Measurements from ENCODE around the gene SPON1.

SPON1 gene

DNA sequence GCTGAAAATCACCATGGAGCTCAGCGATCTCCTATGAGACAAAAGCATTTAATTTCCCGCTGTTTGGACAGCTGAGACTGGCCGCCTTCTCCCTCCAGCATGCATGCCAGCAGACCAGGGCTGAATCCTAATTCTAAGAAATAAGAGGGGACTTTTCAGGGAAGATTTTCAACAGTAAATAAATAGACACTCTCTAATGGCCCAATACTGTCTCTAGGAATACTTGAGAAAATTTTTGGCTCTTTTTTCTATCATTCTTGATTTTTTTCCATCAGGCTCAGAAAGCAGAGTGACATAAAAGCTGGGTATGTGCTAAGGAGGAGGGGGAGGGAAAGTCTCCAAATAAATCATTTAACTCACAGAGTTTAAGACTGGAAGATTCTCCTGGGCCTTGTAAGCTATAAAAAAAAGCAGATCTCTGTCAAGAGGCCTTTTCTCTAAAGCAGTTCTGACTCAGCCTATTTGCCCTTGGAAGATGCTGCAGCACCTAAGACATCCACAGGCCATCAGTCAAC lies 17.6 kb upstream of the SPON1 start:
- no peak for DNase-seq

GRCh38 chr11:13947379-13947778 lies 15.1 kb upstream of the SPON1 start:
- no peak for DNase-seq

DNA sequence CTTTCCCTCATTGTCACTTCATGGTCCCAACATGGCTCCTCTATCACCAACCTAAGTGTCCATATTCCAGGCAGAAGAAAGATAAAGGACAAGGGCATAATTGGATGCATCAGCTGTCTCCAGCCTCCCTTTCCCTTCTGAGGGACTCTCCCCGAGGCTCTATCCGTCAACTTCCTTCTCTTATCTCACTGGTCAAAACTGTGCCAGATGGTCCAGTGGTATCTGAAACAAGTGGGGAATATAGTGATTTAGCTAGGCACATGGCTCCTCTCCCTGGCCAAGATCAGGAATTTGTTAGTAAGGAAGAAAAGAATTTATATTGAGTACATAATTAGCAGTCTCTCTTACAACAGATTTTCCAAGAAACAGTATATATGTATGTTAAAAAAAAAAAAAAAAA lies 12.6 kb upstream of the SPON1 start:
- no peak for DNase-seq

DNA sequence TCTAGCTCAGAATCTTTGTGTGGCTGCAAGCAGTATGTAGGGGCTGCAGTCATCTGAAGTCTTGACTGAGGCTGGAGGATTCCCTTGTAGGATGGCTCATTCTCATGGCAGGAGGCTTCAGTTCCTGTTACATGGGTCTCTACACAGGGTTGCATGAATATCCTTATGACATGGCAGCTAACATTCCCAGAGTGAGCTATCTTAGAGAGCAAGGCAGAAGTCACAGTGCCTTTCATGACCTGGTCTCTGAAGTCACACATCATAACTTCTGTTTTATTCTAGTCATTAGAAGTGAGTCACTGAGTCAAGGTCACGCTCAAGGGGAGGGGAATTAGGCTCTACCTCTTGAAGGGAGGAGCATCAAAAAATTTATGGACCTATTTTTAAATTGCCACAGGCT lies 10.3 kb upstream of the SPON1 start:
- DNase-seq, result no peak

DNA sequence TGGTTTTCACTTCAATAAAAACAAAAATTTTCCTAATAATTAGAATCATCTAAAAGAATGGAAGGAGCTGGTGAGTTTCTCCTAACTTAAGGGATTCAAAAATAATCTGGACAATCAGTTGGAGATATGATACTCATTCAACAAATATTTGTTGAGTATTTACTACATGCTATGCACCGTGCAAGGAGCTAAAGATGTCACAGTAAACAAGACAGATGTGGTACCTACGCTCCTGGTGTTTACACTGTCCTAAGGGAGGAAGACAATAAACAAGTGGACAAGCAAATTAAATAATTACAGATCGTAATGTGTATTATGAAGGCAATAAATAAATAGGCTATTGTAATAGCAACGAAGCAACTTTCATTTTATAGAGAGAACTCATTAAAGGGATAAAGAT lies 9.9 kb upstream of the SPON1 start:
- DNase-seq, result no peak

DNA sequence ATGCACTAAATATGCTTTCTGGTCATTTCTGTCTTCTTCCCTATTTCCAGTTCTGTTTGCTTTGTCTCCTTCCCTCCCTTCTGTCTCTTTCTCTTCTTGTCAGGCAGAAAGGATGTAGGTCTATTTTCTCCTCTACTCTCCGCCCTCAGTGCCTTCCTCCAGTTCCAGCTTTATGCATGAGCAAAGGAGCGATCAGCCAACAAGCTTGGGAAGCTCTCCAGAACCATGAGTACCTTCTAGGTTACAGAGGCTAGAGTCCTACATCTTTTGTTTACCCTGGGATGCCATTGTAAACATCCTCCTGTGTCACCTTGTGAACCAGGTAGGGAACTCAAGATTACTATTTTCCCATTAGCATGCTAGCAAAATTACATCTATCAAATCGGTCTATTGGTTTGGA lies 7.9 kb upstream of the SPON1 start:
- no peak for DNase-seq

DNA sequence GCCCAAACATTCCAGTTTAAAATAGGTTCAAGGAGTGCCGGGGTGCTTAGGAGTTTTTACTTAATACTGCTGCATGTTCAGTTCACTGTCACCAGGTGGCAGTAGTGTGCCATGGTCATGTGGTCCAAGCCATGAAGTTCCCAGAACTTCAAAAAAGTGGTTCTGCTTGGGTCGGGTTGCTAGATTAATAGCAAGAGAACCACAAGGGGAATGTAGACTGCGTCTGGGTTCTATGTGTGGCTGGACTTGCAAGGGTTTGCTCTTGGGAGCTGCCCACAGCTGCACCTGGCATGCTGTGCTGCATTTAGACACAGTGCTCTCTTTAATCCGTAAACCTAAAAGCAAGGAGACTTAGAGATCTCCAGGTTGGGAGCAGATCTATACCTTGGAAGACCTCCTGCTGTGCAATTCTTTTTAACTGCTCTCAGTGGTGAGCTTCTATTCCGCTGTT lies 6.5 kb upstream of the SPON1 start:
- no peak for DNase-seq

- no peak for DNase-seq
Observed at GRCh38 chr11:13956988-13957387, 5.5 kb upstream of the SPON1 start.

- DNase-seq, result no peak
Observed at GRCh38 chr11:13958641-13959400, 3.7 kb upstream of the SPON1 start.

DNA sequence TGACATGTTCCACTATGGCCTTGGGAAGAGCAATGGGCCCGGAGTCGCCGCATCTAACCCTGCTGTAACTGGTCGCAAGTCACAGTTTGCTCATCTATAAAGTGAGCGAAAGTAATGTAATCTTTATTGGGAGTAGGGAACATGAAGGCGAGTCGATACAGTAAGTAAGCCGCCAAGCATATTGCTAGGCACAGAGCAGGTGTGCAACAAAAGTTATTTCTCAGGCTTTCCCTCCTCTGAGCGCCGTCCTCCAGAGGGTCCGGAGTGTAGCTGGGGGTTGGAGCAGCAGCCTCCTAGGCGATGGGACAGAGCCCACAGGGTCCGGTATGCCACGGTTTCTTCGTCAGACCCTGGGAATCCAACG lies 343 bp upstream of the SPON1 start:
- no peak for DNase-seq

GRCh38 chr11:13963169-13963948 lies 836 bp downstream of the SPON1 start:
- no peak for DNase-seq

GRCh38 chr11:13963949-13964770 lies 1.6 kb downstream of the SPON1 start:
- DNase-seq, result no peak

GRCh38 chr11:13964771-13965074 lies 2.2 kb downstream of the SPON1 start:
- no peak for DNase-seq

DNA sequence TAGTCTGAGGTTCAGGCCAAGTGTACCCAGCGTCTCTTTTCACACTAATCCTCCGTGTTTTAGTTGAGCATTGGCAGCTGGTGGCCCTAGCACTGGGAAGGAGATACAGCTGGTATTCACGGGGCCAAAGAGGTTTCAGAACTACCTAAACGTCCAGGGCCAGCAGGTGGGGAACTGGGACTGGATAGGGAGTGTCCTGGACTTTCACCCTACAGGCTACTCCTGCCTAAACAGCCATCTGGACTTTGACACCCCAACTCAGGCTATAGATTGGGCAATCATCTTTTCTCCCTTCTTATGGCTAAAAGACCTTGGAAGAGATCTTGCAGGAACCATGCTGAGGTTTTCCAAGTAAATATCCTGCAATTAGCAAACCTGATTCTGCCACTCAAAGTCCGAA lies 2.8 kb downstream of the SPON1 start:
- no peak for DNase-seq

GRCh38 chr11:13966013-13966412 lies 3.5 kb downstream of the SPON1 start:
- DNase-seq, result no peak

DNA sequence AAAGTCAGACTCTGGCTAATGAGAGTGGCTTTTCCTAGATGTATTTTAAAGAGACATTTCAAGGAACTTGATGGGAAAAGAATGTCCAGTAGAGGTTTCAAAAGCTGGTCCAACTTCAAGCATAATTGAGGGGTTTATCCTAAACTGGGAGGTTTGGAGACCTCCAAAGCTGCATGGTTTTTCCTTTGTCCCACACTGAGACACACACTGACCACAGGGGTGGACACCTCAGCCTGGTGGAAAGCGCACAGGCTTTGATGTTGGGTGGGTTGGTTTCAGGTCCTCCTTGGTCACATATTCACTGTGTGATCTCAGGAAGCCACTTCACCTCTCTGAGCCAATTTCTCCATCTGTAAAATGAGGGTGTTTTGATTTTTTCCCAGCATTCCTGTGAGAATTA lies 4.0 kb downstream of the SPON1 start:
- no peak for DNase-seq

GRCh38 chr11:13970986-13971385 lies 8.5 kb downstream of the SPON1 start:
- no peak for DNase-seq

GRCh38 chr11:13972043-13972910 lies 9.8 kb downstream of the SPON1 start:
- DNase-seq, result no peak

DNA sequence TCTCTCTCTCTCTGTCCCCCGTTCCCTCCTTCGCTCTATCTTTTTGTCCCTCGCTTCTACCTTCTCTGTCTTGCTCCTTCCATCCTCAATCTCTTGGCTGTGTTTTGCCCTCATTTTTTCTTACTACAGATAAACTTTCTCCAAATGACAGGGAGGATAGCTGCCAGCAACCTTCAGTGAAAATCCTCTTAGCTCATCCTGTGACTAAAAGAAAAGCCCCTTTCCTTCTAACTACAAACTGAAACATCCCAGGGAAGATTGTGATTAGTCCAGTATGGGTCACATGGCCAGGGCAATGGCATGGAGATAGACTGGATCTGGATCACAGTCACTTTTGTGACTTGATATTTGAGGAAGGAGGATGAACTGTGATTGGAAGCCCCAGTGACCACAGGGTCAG lies 10.4 kb downstream of the SPON1 start:
- DNase-seq, result no peak

GRCh38 chr11:13974631-13975030 lies 12.1 kb downstream of the SPON1 start:
- DNase-seq, result no peak

- no peak for DNase-seq
Observed at GRCh38 chr11:13983081-13983751, 20.7 kb downstream of the SPON1 start.
